Glutamatergic neuron (in vitro differentiated cells): Measurements from ENCODE around the gene SLC22A4. TPM values are rescaled to one million over a fixed set of nuclear protein-coding genes. Genes with fewer than 3 reads are reported as not detected.

Experiments used
- DNase-seq: peaks from one replicate; pipeline ENCODE4 v3.0.0; 2022
- H3K27ac Mint-ChIP-seq: one replicate; pipeline ENCODE4 v1.8.0; 2020; ENCODE audit warnings: mild to moderate bottlenecking, mixed read lengths, inconsistent platforms; ENCODE audit not compliant: unreplicated experiment
- H3K27me3 Mint-ChIP-seq: one replicate; pipeline ENCODE4 v1.8.0; 2020; ENCODE audit warnings: mild to moderate bottlenecking, moderate library complexity, mixed read lengths, inconsistent platforms; ENCODE audit not compliant: unreplicated experiment
- H3K36me3 Mint-ChIP-seq: one replicate; pipeline ENCODE4 v1.8.0; 2020; ENCODE audit warnings: mild to moderate bottlenecking, mixed read lengths, inconsistent platforms; ENCODE audit not compliant: unreplicated experiment
- H3K4me1 Mint-ChIP-seq: one replicate; pipeline ENCODE4 v1.8.0; 2020; ENCODE audit warnings: mild to moderate bottlenecking, low read depth, mixed read lengths, inconsistent platforms; ENCODE audit not compliant: unreplicated experiment
- H3K4me3 Mint-ChIP-seq: one replicate; pipeline ENCODE4 v1.8.0; 2020; ENCODE audit warnings: mild to moderate bottlenecking, mixed read lengths, inconsistent platforms; ENCODE audit not compliant: unreplicated experiment
- H3K9me3 Mint-ChIP-seq: one replicate; pipeline ENCODE4 v1.8.0; 2020; ENCODE audit warnings: mild to moderate bottlenecking, moderate library complexity, mixed read lengths, inconsistent platforms; ENCODE audit not compliant: unreplicated experiment
- total RNA-seq: library from RNA; stranded (reverse); fragmentation: NEBNext Ultra II Directional; extraction: Animal tissue kit (Norgen Biotek cat#: 25700); gene quantifications from one replicate; pipeline ENCODE4 v1.2.1, GENCODE V29; 2021; ENCODE audit not compliant: unreplicated experiment
- TF ChIP-seq, protein P1 (sequence below): fragments of 200-600 bp; sonication (generic); IDR thresholded peaks from one replicate; pipeline ENCODE4 v1.5.0; 2021; ENCODE audit not compliant: partially characterized antibody, unreplicated experiment

Gene SLC22A4
- total RNA-seq, 1 donor from 2014 or later = 0.37 TPM

DNA sequence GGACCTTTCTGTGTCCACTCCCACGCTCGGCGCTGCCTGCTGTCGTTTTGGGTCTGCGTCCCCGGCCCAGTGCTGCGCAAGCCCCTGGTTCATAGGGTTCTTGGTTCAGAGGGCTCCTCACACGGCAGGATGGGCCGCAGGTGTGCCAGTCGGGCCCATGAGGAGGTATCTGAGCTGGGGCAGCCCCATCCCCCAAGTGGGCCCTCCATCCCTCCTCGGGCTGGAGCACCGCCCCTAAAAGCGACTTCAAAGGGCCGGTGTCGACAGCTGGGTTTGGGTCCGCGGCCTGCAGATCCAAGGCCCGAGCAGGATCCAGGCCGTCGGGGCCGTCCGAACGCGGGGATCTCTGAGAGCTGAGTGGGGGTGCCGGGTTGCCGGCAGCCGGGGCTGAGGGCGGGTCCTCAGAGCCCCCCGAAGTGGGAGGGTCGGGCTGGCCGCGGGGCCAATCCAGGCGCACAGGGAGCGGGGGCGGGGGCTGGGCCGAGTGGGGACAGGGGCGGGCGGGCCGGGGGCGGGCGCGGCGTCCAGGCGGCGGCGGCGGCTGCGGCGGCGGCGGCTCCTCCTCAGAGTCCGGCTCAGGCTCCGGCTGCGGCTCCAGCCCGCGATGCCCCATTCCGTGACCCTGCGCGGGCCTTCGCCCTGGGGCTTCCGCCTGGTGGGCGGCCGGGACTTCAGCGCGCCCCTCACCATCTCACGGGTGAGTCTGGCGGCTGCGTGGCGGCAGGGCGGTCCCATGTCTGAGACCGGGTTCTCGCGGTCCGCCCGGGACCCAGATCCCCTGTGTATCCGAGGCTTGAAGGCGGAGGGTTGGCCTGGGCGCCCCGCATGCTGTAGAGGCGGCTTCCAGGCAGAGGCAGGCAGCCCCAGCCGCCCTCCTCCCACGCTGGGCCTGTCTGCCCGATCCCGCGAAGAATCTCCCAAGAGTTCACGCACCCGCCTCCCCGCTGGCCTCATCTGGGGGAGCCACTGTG, 36.8 kb upstream of the SLC22A4 start, which contains the start of gene PDLIM4:
TSS of gene PDLIM4 (plus strand) at position 566 of the 971 bp plus-strand sequence. CDS start at position 605, 39 bp downstream.
- Mint-ChIP-seq H3K36me3 (no peaks in the 10 kb centered on the region), H3K4me3 (peak within 1 kb of the TSS; percentile 91), H3K27ac (peak within 1 kb of the TSS; percentile 99), H3K4me1 (peaks cover 18% of the 10 kb centered on the region), H3K9me3 (peaks cover 12% of the 10 kb centered on the region), H3K27me3 (peaks cover 12% of the 10 kb centered on the region)
- TF ChIP-seq, protein P1, sequence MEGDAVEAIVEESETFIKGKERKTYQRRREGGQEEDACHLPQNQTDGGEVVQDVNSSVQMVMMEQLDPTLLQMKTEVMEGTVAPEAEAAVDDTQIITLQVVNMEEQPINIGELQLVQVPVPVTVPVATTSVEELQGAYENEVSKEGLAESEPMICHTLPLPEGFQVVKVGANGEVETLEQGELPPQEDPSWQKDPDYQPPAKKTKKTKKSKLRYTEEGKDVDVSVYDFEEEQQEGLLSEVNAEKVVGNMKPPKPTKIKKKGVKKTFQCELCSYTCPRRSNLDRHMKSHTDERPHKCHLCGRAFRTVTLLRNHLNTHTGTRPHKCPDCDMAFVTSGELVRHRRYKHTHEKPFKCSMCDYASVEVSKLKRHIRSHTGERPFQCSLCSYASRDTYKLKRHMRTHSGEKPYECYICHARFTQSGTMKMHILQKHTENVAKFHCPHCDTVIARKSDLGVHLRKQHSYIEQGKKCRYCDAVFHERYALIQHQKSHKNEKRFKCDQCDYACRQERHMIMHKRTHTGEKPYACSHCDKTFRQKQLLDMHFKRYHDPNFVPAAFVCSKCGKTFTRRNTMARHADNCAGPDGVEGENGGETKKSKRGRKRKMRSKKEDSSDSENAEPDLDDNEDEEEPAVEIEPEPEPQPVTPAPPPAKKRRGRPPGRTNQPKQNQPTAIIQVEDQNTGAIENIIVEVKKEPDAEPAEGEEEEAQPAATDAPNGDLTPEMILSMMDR = no peak
- peak; percentile 78 for DNase-seq

DNA sequence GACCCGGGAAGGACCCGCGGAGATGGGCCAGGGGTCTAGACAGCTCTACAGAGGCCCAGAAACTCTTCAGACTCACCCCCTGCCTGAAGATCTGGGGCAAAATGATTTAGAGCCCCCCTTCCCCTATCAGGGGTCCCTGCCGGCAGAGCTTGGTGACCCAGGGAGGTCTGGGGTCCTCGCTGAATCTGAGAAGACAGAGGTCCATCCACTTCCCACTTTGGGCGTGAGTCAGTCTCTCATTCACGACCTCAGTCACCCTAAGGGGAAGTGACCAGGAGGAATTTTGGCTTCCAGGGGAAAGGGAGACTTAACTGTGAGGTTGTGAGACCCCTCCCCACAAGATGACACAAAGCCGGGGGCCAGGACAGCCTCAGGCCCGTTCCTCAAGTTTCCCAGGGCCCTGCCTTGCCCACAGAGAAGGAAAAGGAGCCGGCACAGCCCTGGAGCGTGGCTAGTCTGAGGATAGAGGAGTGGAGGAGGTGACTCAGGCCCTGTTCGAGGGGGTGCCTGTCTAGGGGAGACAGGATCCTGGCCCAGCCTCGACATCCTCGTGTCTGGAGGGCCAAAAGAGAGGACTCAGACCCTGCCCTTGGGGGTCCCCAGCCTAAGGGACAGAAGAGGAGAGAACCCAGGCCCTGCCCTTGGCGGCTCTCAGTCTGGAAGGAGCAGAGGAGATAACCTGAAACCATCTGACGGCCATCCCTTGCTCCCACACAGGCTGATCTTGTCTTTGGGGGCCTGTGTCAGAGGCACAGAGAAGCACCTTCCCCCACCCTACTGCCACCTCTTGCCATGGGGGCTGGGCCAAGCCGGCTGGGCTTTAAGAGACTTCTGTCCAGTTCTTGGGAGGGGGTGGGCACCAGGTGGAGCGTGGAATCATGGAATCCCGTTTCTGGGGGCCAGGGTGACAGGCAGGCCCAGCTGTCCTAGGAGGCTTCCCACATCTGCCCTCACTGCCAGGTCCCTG, 35.8 kb upstream of the SLC22A4 start:
- Mint-ChIP-seq H3K9me3 (peaks cover 12% of the 10 kb centered on the region), H3K27ac (peak overlapping the region; percentile 99), H3K36me3 (no peaks in the 10 kb centered on the region), H3K27me3 (peaks cover 12% of the 10 kb centered on the region), H3K4me3 (peak overlapping the region; percentile 91), H3K4me1 (peaks cover 18% of the 10 kb centered on the region)
- DNase-seq = no peak
- TF ChIP-seq, protein P1 = no peak

DNA sequence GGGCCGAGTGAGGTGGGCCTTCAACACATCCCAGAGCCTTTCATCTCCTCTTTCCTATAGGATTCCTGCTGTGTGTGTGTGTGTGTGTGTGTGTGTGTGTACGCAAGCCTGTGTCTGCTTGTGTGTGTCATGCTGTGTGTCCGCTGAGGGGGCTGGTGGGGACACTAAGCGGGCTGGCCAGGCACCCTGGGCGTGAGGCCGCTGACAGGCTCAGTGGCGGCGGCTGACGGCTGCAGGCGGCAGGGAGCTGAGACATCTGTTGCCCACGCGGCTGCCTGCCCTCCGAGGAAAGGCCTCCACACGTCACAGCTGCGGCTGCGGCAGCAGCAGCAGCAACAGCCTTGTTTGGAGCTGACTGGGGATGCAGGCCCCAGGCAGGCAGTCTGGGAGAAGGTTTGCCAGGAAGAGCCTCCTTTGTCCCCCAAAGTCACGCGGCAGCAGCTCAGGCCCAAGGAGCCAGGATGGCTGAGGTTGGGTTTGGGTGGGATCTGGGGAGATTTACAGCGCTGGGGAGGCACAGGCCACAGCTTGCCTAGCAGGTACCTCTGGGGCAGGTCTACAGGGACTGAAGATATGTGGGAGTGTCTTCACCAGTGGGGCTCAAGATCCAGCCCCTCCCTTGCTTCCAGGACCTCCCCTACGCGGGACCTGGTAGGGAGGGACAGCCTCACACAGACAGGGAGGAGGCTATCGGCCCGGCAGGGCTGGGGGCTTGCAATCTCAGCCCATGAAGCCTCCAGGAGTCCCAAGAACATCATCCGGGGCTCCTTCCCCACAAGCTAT, 34.9 kb upstream of the SLC22A4 start:
- peak overlapping the region; percentile 99 for H3K27ac Mint-ChIP-seq
- peak overlapping the region; percentile 91 for H3K4me3 Mint-ChIP-seq
- H3K27me3 Mint-ChIP-seq = peaks cover 12% of the 10 kb centered on the region

DNA sequence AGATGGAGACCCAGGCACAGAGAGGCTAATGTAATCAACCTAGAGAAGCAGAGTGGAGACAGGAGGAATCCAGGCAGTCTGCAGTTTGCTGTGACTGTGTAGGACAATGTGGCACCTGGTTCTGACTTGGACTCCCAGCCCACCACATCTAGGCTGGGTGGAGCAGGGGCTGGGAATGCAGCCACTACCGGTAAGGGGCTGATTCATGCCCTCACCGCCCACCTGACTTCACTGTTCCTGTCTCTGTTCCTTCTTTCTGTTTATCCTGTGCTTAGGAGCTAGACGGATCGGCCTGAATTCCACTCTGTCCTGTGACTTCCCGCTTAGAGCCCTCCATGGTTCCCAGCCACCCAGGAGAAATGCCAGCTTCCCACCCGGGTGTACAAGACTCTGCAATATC, 34.1 kb upstream of the SLC22A4 start:
- Mint-ChIP-seq H3K27ac (peak overlapping the region; percentile 99), H3K36me3 (no peaks in the 10 kb centered on the region), H3K27me3 (peaks cover 15% of the 10 kb centered on the region), H3K4me1 (peaks cover 22% of the 10 kb centered on the region), H3K4me3 (peak overlapping the region; percentile 58), H3K9me3 (peaks cover 12% of the 10 kb centered on the region)
- TF ChIP-seq, protein P1 = no peak
- no peak for DNase-seq

More for the DNA sequence above, 34.9 kb upstream of the SLC22A4 start:
- peaks cover 12% of the 10 kb centered on the region for H3K9me3 Mint-ChIP-seq
- peaks cover 18% of the 10 kb centered on the region for H3K4me1 Mint-ChIP-seq
- DNase-seq = peak; percentile 84
- H3K36me3 Mint-ChIP-seq = no peaks in the 10 kb centered on the region
- TF ChIP-seq, protein P1 = no peak
